Motor neuron (in vitro differentiated cells): ENCODE results near the gene ULK3. TPM values are rescaled to one million over a fixed set of nuclear protein-coding genes. Genes with fewer than 3 reads are reported as not detected.
A peak's percentile ranks its signal among the peaks of the same experiment; 100 is the strongest.

ENCODE experiments used
- ATAC-seq, 8 experiments: fragments of 200-7000 bp; cut with Tn5 transposase; replicated peaks in 6 of 8; 2 replicates each; pipeline ENCODE4 v1.8.0; 2021; ENCODE audit warnings: mild to moderate bottlenecking in 8 of 8, moderate library complexity in 8 of 8
- H3K27ac ChIP-seq, 2 donors: fragments of 250-450 bp; sonication (Bioruptor Pico); 2 replicates each; pipeline ENCODE4 v1.9.0; 2021; ENCODE audit warnings: antibody characterized with exemption in 2 of 2, mild to moderate bottlenecking in 2 of 2, moderate library complexity in 1 of 2
- H3K4me1 ChIP-seq, 2 donors: fragments of 250-450 bp; sonication (Bioruptor Pico); replicated peaks in 1 of 2; 2 replicates each; pipeline ENCODE4 v1.6.1; 2021; ENCODE audit warnings: antibody characterized with exemption in 2 of 2, mild to moderate bottlenecking in 2 of 2, moderate library complexity in 1 of 2
- H3K4me3 ChIP-seq, 5 donors: fragments of 250-450 bp; sonication (Bioruptor Pico); 2 replicates each; pipeline ENCODE4 v1.9.0; 2021; ENCODE audit warnings: antibody characterized with exemption in 5 of 5, mild to moderate bottlenecking in 5 of 5, moderate library complexity in 4 of 5
- WGBS, 10 experiments: fragments of 450-650 bp; shearing (Covaris generic); methylation state at CpG; one replicate each; pipeline ENCODE4 v1.0.0; 2022; 5-methylcytosine and 5-hydroxymethylcytosine counted together
- in situ Hi-C, 9 experiments: fragments of 400-800 bp; cut with MboI; loops; one replicate each; pipeline ENCODE4 v1.15.0; 2021; ENCODE audit warnings: low sequenced_read_pairs in 9 of 9, low pct_unique_long_range_greater_than_20kb in 2 of 9; ENCODE audit not compliant: unreplicated experiment in 9 of 9
- total RNA-seq, 8 experiments: library from RNA; unstranded; fragments of 300-600 nt; gene quantifications; 2 replicates each; pipeline versions ENCODE4 v1.2.3 to v1.2.4, GENCODE V29; 2022

ULK3 gene
- total RNA-seq, 8 experiments from 2014 or later: 19.8 to 37.2 (median 28.6) TPM

DNA sequence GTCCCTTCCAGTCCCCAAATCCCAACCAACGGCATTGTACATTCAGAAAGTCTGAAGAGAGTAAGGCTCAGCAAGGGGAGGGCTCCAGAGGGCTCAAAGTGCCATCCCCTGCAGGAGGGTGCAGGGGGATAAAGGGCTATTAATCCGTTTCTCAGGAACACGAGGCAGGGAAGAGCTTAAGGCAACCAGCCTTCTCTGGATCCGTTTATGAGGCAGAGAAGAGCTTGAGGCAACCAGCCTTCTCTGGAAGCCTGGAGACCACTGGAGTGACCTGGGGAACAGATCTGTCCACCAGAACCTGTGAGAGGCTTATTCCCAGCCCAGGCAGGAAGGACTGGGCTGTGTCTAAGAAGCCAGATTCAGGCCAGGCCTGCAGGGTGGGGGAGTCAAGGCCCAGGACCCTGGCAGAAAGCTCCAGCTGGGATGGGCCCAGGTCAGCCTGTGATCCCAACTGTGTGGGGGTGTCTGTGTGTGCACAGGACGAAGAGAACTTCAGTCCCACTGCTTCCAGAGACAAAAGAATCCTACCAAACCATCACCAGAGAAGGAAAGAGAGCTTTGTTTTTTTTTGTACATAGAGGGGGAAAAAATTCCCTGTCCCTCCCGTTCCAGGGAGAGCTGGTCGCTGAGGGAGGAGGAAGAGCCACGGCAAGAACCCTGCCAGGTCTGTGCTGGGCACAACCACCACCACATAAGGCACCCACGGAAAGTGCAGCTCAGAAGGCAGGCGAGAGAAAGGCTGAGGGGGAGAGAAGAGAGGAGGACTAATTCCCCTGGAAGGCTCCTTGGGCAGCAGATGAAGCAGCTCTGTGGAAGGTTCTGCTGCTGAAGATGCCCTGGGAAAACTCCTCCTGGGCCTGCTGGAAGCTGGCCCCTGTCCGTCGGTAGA is 1.6 kb upstream of the ULK3 start:
- peaks cover 17% of the 10 kb centered on the region in 2 donors for H3K4me1 ChIP-seq
- WGBS, 10 experiments: 45 to 100% (median 83%) methylated on average over 1 to 4 of the region's 12 CpGs; no CpG with 5 or more reads in 3 of the 10 experiments
- H3K4me3 ChIP-seq: no peak overlapping the region
- no peak overlapping the region for H3K27ac ChIP-seq
- no peak for ATAC-seq
- in situ Hi-C loops: no loop called here

- WGBS, 10 experiments: 20 to 90% (median 43%) methylated on average over 1 to 3 of the region's 12 CpGs; no CpG with 5 or more reads in 5 of the 10 experiments
- Histone ChIP-seq H3K4me3 (peak overlapping the region in 3 of 5 donors; percentile 77 to 94 (median 85)), H3K27ac (peak overlapping the region; percentile 72 to 86), H3K4me1 (peaks cover 17% of the 10 kb centered on the region in 2 donors)
- in situ Hi-C loops: no loop called here
- no peak for ATAC-seq
Observed at GRCh38 chr15:74843891-74844299, 939 bp upstream of the ULK3 start.

- no peak for ATAC-seq
- Histone ChIP-seq H3K4me3 (peak overlapping the region; percentile 65 to 94 (median 85)), H3K4me1 (peaks cover 17% of the 10 kb centered on the region in 2 donors), H3K27ac (peak overlapping the region; percentile 72 to 86)
- in situ Hi-C loops: no loop called here
- 0 to 100% (median 72%) methylated on average over 1 to 9 of the region's 18 CpGs; no CpG with 5 or more reads in 3 of the 10 experiments for WGBS, 10 experiments
Observed at GRCh38 chr15:74843445-74843828, 481 bp upstream of the ULK3 start.

- in situ Hi-C loops: no loop called here
- ATAC-seq: no peak
- peak overlapping the region in 1 of 2 donors; percentile 86 for H3K27ac ChIP-seq
- H3K4me3 ChIP-seq: peak overlapping the region; percentile 65 to 94 (median 85)
- peaks cover 17% of the 10 kb centered on the region in 2 donors for H3K4me1 ChIP-seq
- 60 to 86% methylated on average over 2 to 7 of the region's 14 CpGs; no CpG with 5 or more reads in 8 of the 10 experiments for WGBS, 10 experiments
Observed at GRCh38 chr15:74841891-74842373, 1.0 kb downstream of the ULK3 start.

- in situ Hi-C loops: no loop called here
- Histone ChIP-seq H3K27ac (no peak overlapping the region), H3K4me1 (peaks cover 17% of the 10 kb centered on the region in 2 donors), H3K4me3 (no peak overlapping the region)
- ATAC-seq: no peak
- 67 to 100% (median 88%) methylated on average over 1 to 6 of the region's 9 CpGs; no CpG with 5 or more reads in 7 of the 10 experiments for WGBS, 10 experiments
Observed at GRCh38 chr15:74840851-74841775, 1.8 kb downstream of the ULK3 start.

- no peak overlapping the region for H3K4me3 ChIP-seq
- H3K27ac ChIP-seq: no peak overlapping the region
- peaks cover 17% of the 10 kb centered on the region in 2 donors for H3K4me1 ChIP-seq
- ATAC-seq: no peak
- 60 to 90% (median 69%) methylated on average over 2 to 9 of the region's 31 CpGs; no CpG with 5 or more reads in 5 of the 10 experiments for WGBS, 10 experiments
- in situ Hi-C loops: no loop called here
Observed at GRCh38 chr15:74839526-74840395, 3.2 kb downstream of the ULK3 start.

GRCh38 chr15:74838746-74839525 is 4.0 kb downstream of the ULK3 start:
- Histone ChIP-seq H3K27ac (no peak overlapping the region), H3K4me3 (no peak overlapping the region), H3K4me1 (peaks cover 13 to 14% of the 10 kb centered on the region in 2 donors)
- WGBS, 10 experiments: 88 to 100% methylated on average over 2 to 4 of the region's 11 CpGs; no CpG with 5 or more reads in 8 of the 10 experiments
- no peak for ATAC-seq
- in situ Hi-C loops: no loop called here

DNA sequence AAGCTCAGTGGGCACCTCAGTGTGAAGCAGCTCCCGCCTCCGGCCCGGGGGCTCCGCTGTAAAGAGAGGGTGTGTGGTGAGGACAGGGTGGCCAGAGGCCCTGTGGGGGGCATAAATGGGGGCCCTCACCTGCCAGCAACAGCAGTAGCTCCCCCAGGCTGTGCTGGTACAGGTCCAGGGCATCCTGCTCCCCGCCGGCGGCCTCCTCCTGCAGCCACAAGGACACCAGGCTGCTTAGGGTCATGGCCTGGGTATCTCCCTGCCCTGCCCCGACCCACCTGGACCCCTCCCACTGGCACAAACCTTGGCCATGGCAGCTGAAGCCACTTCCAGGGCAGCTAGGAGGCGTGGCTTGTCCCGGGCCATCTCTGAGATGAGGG is 4.8 kb downstream of the ULK3 start:
- 100% methylated on average over 3 of the region's 10 CpGs; no CpG with 5 or more reads in 8 of the 10 experiments for WGBS, 10 experiments
- in situ Hi-C loops: no loop called here
- no peak overlapping the region for H3K4me3 ChIP-seq
- no peak for ATAC-seq
- H3K4me1 ChIP-seq: peaks cover 13 to 16% of the 10 kb centered on the region in 2 donors
- H3K27ac ChIP-seq: no peak overlapping the region

DNA sequence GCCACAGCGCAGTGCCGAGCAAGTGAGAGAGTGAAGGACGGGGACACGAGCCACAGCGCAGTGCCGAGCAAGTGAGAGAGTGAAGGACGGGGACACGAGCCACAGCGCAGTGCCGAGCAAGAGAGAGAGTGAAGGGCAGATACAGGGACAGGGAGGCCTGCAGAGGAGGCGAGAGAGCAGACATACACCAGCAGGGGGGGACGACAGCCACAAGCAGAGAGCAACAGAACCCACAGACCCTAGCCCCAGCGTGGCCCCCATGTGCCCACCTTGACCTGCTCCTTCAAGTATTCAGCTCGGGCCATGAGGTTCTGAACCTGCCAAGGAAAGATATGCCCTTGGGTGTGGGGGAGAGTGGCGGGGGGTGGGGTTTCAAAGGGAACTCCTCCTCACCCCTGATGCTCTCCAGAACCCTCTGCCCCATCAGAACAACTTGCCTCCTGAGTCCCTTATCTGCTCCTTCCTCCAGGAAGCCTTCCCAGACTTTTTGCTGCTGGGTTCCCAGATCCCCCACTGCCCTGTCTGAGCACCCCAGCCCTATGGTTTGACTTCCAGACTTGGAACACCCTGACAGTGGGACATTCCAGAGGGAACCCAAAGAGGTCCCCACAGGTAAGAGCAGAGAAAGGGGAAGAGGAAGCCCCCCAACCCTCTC is 5.3 kb downstream of the ULK3 start:
- H3K27ac ChIP-seq: no peak overlapping the region
- peak in 1 of 8 experiments; percentile 31 for ATAC-seq
- peaks cover 18 to 21% of the 10 kb centered on the region in 2 donors for H3K4me1 ChIP-seq
- in situ Hi-C loops: no loop called here
- no peak overlapping the region for H3K4me3 ChIP-seq
- WGBS, 10 experiments: 60% methylated on average over 1 of the region's 15 CpGs; no CpG with 5 or more reads in 8 of the 10 experiments

- in situ Hi-C loops: no loop called here
- Histone ChIP-seq H3K4me3 (no peak overlapping the region), H3K27ac (no peak overlapping the region), H3K4me1 (peaks cover 21 to 25% of the 10 kb centered on the region in 2 donors)
- 64 to 80% methylated on average over 2 of the region's 7 CpGs; no CpG with 5 or more reads in 8 of the 10 experiments for WGBS, 10 experiments
- no peak for ATAC-seq
Observed at GRCh38 chr15:74836846-74837245, 6.1 kb downstream of the ULK3 start.

DNA sequence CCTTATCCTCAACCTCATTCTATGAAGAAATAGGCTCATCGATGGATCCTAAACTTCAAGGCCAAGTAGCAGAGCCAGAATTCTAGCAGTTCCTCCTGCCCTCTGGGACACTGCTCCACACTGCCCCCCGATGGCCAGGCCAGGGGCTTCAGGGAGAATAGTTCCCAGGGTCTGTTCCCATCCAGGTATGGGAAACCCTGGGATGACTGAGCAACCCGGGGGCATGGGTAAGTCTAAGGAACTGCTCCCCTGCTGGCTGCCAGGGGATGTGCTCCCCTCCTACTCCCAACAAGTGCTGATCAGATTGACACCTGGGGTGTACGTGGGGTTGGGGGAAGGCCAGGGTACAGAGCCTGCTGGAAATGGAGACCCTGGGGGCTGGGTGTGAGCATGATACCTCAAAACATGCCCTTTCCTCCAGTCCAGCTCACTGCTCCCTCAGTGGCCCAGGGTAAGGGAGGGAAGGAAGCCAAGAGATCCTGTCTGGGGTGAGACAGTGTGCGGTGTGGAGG is 7.6 kb downstream of the ULK3 start:
- no peak overlapping the region for H3K4me3 ChIP-seq
- 20 to 58% (median 20%) methylated on average over 1 to 3 of the region's 5 CpGs; no CpG with 5 or more reads in 3 of the 10 experiments for WGBS, 10 experiments
- peak in 5 of 8 experiments; percentile 9 to 97 (median 69) for ATAC-seq
- H3K4me1 ChIP-seq: peaks cover 21 to 26% of the 10 kb centered on the region in 2 donors
- in situ Hi-C loops: no loop called here
- no peak overlapping the region for H3K27ac ChIP-seq
